Effector CD4-positive, alpha-beta T cell (primary cell): ENCODE measurements around the gene SLC16A12.
"Not testable (repeated sequence)": the region's sequence is repeated elsewhere in the genome, so short reads cannot be mapped to it uniquely, and the experiment has no call there.

ENCODE experiments used
- DNase-seq: peaks from one replicate; pipeline ENCODE4 v3.0.0-alpha.2; 2020

The SLC16A12 gene

DNA sequence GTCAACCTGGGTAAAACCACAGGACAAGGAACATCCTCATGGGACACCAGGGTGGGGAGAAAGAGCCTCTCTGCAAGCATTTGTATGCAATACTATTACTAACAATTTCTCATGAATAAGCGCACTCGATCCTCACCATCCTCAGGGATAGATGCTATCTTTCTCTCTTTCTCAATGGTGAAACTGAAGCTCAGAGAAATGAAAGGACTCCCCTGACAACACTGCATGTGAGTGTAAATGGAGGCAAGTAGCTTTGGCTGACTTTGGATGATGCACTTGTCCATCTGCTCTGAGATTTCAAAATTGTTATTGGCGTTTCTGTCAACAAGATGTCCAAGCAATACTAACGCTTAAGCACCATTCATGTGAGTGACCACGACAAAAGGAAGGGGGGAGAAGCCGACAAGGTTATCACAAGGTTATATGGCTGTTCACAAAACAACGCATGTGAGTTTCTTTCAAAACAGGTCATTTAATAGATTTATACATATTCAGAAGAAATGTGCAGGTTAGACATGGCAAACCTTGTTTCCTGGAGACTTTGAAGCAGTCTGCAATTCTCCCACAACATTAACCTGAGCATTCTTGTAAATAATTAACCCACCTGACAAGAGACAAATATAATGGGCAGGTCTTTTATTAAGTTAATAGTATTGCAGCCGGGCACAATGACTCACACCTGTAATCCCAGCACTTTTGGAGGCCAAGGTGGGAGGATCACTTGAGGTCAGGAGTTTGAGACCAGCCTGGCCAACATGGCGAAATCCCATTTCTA, 67.0 kb downstream of the SLC16A12 start:
- DNase-seq: no peak

DNA sequence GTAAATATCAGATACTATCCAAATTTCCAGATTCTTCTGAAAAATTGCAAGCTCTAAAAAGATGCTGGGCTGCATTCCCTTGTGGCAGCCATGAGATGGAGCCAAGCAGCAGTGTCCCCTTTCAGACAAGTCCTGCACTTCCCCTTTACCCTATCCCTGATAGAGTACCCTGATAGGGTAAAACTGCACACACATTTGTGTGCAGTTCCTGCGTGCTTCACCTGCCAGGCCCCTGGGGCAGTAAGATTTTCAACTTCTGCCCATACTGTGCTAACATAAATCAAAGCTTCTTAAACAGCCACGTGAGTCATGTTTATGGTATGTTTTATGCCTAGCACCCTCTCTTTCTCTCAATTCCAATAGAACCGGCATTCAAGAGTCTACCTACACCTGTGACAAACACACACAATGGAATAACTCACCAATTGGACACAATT, 68.8 kb downstream of the SLC16A12 start:
- DNase-seq: no peak

DNA sequence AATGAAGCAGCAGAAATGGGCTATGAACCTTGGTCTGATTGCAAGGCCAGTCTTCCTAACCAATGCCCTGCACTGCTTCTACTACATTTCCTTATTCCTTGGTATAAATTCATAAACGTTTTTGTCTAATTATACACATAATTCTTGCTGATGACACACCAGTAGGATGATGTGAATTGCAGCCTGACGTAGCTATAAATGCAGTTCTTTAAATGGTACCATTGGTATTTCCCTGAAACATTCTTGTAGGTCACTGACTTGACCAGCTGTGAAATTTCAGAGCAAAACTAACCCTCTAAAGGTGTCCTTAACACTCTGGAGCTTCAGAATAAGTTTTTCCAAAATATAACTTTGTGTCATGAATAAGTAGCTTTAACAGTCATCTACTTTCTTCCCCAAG, 70.2 kb downstream of the SLC16A12 start:
- DNase-seq: no peak

DNA sequence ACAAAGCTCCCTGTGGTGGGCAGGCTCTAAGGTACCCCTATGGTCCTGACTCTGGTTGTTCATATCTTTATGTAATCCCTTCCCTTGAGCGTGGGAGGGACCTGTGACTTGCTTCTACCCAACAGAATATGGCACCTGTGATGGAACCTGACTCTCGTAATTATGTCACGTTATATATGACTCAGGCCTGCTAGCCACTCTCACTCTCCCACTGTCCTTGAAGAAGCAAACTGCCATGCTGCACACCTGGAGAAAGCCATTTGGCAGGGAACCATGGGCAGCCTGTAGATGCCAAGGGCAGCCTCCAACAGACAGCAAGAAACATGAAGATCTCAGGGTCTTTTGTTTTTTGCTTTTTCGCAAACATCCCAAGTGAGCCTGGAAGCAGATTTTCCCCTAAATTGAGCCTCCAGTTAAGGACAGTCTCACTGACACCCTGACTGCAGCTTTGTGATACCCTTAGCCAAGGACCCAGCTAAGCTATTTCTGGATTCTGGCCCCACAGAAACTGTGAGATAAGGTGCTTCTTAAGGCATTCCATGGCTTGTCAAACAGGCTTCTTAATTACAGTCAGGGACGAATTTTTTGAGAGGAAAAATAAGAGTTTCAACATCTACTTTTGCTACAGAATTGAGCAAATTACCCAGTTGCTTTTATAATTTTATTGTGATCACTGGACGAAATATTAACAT, 71.4 kb downstream of the SLC16A12 start:
- DNase-seq: no peak

DNA sequence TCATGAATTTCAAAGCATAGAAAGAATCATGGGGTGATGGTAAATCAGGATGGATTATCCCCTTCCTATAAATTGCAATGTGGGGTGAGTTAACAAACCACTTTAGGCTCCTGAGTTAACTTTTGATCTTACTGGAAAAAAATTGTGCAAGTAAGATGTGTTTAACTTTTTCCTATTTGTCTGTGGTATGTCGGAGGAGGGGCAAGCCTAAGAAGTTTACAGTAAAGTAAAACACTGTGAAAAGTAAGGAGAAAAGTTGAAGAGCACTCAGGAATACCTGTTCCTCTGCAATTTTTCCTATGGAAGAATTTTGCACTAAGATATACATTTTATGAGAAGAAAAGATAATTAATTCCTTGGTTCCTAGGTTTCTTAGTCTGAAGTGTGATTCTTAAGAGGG, 76.6 kb downstream of the SLC16A12 start:
- no peak for DNase-seq

DNA sequence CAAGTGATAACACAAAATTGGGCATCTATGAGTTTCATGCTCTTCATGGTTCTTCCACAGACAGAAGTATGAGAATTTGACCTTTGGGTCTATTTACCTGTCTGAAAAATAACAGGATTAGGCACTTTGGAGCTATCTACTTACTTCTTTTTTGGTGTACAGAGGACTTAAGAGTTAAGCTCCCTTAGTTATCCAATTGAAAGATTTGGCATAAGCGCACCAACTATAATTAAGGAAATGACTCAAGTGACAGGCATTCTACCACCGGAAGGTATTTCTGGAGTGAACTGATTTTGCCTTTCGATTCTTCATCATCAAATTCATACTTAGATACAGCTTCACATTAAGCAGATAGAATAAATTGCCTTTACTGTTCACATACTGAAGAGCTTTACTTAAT, 77.1 kb downstream of the SLC16A12 start:
- no peak for DNase-seq

DNA sequence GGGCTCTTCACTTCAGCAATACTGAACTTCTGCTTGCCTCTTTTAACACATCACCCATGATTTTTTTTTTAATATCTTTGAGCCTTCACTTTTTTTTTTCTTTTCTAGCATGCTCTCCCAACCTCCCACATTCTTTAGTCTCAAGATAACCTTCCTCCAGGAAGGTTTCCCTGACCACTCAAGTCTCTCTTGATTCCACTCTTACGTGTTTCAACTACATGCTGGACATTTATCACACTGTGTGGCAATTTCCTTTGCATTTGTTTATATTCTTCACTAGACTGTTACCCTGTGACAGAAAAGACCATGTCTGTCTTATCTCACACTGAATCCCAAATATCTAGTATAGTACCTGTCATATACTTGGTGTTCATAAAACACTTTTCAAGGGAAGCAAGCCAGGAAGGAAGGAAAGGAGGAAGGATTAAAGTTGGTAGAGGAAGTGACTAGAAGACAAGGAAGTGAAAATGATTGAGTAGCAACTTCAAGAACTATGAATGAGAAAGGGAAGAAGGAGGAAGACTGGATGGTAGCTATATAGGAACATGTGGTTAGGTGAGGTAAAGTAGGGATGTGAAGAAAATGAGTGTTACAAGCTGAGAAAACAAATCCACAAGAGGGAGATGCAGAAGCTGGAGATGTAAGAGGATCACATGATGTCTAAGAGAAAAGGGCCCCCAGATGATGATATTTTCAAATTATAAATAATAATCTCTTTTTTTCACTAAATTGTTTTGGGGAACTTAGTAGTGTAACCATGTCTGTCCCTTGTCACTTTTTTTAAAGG, 80.6 kb downstream of the SLC16A12 start:
- DNase-seq: no peak

DNA sequence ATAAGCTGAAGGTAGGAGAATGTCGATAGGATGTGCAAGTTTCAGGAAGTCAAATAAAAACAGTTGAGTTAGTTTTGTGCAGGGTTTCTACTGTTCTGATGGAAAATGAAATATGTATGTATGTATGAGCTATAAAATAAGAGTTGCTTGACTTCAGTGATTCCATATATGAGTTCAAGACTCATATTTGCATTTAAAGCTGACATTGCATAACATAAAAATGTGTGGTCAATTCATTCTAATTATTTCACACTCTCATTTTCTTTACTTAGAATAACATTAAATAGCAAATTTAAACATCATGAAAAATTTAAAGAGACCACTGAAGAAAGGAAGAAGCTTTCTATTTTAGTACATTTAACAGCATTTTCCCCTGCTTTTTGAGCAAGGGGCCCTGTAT, 83.2 kb downstream of the SLC16A12 start:
- no peak for DNase-seq

DNA sequence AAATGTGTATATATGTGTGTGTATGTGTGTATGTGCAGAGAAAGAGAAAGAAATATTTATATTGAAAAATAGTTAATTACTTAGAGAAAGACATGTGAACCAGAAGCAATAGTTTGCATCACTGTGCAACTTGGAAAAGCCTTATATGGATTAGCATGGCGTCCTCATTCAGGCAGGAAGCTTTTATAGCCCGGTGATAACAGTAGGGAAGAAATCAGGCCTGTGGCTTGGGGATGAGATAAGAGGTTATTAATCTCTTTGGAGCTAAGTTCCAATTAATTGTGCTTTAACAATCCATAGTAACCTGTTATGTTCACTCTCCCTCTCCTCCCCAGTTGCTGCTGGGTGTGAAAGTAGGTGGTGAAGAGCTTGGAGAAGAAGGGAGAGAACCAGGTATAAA, 84.5 kb downstream of the SLC16A12 start:
- no peak for DNase-seq

DNA sequence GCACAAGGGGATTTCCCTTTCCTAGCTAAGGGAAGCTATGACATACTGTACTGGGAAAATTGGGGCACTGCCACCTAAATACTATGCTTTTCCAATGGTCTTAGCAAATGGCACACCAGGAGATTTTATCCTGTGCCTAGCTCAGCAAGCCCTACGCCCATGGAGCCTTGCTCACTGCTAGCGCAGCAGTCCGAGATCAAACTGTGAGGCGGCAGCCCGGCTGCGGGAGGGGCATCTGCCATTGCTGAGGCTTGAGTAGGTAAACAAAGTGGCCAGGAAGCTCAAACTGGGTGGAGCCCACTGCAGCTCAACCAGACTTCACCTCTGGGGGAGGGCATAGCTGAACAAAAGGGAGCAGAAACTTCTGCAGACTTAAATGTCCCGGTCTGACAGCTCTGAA, 90.6 kb downstream of the SLC16A12 start:
- not testable (repeated sequence) for DNase-seq

DNA sequence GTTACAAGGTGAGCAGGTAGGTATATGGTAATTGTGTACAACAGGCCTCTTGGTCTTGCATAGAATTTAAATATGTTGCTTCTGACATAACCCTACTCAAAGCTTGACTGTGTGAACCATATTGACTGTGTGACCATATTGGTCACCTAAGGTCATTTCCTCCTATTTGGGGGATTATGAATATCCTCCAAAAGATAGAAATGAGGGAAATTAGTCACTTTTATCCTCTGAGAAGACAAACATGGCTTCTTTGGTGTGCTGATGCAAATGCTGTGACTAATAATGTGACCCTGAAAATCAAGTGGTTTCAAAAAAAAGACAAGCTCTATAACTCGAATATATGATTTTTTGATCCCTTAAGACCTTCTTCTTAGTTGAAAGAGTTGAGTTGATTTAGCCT, 93.1 kb downstream of the SLC16A12 start:
- DNase-seq: no peak

DNA sequence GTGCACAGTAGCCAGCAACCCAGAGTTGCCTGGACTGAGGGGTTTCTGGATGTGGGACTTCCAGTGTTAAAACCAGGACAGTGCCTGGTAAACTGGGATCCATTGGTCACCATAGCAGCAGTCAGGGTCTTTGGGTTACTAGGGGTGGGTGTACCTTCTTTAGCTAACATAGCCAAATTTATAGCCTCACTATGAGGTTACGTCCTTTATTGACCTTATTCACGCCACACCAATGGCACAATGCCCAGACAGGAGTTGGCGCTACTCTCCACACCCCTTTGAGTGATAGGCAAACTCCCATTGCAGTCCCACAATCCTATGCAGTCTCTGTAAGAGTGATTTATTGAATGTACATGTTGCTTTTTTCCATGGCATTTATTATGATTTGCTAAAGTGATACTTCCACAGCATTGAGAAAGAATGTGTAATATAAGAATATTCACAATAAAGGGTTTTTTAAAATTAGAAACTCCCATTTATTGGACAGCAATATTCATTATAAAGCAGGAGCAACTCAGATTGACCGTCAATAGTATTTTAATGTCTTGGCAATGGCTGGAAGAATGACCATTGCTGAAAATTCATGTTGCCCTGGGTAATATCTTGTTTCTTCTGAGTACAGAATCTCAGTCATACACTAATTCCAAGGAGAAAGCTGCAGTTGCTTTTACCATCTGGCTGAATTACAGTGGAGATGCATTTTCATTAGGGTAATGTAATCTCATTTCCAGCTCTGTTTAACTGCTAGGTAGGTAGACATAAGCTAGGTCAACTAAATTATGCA, 95.0 kb downstream of the SLC16A12 start:
- no peak for DNase-seq

DNA sequence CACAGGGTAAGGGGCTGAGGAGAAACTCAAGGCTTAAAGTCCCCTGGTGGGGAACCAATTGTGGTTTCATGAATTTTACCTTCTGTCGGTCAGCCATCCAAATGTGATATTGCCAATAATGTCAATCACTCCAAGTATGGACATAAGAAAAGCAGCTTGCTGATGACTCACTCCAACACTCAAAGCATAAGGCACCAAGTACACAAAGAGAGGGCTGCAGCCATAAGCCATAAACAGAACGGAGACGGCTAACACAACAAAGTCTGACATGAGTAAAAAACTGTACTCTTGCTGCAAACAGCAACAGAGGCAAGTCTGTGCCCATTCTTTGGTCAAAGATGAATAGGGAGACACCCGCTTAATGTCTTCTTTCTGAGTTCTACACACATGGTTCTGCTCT, 96.9 kb downstream of the SLC16A12 start:
- DNase-seq: no peak

DNA sequence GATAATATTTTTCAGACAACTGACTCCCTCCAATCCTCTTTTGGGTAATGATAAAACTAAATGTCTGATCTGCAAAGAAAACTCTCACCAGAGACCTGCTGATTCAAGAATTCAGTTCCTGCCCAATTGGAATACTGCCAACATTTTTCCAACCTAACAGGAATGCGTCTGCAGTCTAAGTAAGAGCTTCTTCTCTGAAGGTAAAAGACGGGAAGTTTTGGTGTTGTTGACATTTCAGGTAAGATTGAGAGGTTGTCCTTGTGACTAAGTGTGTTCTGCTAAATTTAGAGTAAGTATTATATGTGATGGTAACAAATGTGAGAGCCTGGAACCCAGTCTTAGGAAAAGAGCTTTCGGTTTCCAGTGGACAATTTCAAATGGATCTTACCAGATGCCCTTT, 103.4 kb downstream of the SLC16A12 start:
- DNase-seq: no peak

DNA sequence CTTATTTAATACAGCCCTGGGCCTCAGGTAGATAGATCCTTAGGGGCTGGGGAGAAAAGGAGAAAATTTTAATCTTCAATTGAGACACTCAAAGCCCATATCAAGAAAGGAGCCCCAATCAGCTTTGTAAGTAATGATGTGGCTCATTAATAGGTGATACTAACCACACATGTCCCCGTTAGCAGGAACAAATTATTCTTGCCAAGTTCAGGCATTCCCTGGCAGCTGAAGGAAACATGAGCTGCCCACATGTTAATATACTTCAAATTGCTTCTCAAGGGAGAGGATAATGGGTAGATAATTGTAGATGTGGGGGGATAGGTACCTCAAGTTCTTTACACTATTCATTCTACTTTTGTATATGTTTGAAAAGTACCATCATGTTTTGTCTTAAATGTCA, 106.5 kb downstream of the SLC16A12 start:
- no peak for DNase-seq

DNA sequence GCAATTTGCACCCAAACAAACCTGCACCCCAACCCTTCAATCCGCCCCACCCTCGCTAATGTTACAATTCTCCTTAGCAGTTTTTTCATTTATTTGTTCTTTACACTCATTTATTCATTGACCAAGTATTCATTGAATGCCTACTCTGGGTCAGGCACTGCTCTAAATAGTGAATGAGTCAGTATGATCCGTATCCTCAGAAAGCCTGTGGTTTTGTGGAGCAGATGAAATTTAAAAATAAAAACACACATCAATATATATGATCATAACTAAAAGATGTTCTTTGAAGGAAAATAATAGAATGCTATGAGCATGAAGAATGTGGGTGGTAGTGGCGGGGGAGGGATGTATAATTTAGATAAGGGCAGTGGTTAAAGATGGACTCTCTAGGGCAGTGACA, 107.8 kb downstream of the SLC16A12 start:
- no peak for DNase-seq

DNA sequence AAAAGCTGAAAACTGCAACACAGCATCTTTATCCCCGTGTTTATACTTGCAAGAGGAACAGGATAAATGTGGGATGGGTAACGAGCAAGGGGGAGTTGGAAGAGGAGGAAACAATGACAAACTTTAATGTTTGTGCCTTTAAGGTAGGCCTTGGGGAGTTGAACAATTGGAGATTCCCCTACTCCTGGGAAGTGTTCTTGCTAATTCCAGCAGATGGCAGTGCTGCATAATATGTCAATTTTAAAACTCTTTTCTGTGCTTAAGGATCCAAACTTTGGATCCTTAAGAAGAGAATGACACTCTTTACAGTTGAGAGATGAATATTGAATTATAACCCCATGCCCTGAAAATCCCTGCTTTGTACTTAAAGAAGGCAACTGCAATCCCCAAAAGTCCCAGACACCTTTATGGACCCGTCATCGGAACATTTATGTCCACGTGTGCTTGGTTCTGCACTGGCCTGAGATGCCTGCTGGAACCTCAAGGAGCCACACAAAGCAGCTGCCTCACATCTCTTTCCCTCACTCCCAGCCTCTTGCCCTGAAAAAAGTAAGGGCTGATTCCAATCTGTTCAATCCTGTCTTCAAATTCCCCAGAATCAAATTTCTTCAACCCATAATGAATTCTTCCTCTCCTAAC, 109.0 kb downstream of the SLC16A12 start:
- no peak for DNase-seq

DNA sequence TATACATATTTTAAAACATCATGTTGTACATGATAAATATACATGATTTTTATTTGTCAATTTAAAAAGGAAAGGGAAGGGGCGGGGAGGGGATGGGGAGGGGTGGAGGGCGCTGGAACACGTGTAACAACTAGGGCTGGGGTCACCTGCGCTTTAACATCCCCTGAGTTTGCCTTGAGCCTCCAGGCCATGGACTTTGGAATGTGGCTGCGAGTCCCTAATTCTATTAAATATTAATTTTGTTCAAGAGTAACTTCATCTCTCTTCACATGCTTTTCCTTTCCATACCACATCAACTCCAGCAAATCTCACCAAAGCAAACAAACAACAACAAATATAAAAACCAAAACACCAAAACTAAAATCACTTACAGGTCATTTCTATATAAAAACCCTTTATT, 110.4 kb downstream of the SLC16A12 start:
- no peak for DNase-seq

DNA sequence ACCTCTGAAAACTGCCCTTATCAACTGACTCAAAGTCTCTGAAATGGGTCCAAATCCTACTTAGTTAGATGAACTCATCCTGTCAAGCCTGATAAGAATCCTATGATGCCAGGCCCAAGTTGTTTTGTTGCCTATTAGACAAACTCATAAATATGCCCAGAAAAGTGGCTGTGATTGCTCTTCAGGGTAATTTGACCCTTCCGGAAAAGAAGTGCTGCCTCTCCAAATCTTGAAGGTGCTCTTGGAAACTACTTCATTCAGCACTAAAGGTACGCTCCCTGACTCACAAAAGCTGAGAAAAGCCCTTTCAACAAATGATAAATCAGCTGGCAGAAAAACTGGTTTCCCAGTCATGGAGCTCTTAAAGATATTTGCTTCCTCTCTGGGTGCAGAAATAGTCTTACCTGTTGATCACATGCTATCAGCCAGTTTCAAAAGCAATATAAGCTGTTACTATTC, 114.3 kb downstream of the SLC16A12 start:
- DNase-seq: no peak

DNA sequence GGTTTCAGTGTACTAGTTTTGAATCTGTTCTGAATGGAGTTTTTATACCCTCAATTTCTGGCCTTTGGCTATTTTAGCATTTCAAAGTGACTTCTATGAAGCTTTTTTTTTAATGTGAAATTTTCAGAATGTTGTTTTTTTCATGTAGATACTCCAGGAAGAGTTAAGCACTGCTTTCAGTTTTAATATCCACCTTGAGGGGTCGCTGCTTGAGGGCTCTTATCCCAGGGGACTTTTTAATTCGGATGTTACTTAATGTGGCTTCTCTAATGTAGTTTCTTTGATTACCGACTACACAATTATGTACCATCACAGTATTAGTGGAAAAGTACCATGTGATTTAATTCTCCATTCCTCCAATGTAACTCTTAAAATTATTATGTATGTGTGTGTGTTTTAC, 115.8 kb downstream of the SLC16A12 start:
- peak; percentile 19 for DNase-seq

DNA sequence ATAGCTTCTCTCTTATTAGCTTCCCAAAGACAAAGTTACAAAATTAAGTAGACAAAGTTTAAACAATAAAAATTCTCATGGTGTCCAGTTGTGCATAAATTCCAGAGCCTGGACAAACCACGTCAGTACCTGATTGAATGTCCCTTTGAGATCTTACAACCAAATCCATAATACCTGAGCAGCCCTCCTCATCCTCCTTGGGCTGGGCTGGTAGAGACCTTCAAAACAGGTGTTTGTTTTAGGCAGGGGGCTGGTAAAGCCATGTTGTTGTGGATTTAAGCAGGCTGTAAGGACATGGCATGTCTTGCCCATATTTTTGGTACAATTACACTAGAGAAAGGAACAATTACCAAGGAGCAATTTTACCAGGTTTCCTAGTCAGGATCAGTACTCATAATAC, 118.9 kb downstream of the SLC16A12 start:
- DNase-seq: no peak
